GM12864 (cell line): Measurements from ENCODE around the gene RLF.
"Not testable (repeated sequence)": the region's sequence is repeated elsewhere in the genome, so short reads cannot be mapped to it uniquely, and the experiment has no call there.

Experiments
- DNase-seq: peaks from one replicate; pipeline ENCODE4 v3.0.0-alpha.2; 2011; ENCODE audit warnings: low read depth
- H3K4me3 ChIP-seq: 2 replicates; pipeline ENCODE4 v1.5.1; 2011; ENCODE audit warnings: mild to moderate bottlenecking, low read depth, low read length, control low read depth
- TF ChIP-seq, protein P1 (sequence below): IDR thresholded peaks from 2 replicates; pipeline ENCODE4 v1.5.1; 2011; ENCODE audit warnings: low read depth, mild to moderate bottlenecking, moderate library complexity, low read length, control low read depth, inconsistent platforms; ENCODE audit errors: missing control alignments

Gene RLF

DNA sequence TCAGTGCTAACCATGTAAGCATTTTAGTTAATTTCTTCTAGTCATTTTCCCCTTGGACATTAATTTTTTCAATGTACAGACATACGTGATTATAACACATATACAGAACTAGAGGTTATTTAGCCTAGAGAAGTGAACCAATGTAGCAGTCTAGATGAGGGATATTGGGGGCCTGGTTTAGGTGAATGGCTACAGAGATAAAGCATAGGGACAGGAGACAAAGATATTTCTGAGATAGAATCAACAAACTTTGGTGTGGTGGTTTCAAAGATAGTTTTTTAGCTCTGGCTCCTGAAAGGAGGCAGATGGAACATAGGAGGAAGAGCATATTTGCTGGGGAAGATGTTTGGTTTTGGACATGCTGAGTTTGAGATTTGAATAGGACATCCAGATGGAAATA, 23.0 kb downstream of the RLF start:
- H3K4me3 ChIP-seq, result no peak overlapping the region
- DNase-seq, result no peak
- TF ChIP-seq, protein P1, sequence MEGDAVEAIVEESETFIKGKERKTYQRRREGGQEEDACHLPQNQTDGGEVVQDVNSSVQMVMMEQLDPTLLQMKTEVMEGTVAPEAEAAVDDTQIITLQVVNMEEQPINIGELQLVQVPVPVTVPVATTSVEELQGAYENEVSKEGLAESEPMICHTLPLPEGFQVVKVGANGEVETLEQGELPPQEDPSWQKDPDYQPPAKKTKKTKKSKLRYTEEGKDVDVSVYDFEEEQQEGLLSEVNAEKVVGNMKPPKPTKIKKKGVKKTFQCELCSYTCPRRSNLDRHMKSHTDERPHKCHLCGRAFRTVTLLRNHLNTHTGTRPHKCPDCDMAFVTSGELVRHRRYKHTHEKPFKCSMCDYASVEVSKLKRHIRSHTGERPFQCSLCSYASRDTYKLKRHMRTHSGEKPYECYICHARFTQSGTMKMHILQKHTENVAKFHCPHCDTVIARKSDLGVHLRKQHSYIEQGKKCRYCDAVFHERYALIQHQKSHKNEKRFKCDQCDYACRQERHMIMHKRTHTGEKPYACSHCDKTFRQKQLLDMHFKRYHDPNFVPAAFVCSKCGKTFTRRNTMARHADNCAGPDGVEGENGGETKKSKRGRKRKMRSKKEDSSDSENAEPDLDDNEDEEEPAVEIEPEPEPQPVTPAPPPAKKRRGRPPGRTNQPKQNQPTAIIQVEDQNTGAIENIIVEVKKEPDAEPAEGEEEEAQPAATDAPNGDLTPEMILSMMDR, result no peak

- DNase-seq, result peak; percentile 88
- TF ChIP-seq, protein P1, result no peak
- H3K4me3 ChIP-seq, result peak overlapping the region; percentile 16; the same call in 1 of the 2 replicates
Observed at GRCh38 chr1:40185951-40186864, 25.0 kb downstream of the RLF start.

DNA sequence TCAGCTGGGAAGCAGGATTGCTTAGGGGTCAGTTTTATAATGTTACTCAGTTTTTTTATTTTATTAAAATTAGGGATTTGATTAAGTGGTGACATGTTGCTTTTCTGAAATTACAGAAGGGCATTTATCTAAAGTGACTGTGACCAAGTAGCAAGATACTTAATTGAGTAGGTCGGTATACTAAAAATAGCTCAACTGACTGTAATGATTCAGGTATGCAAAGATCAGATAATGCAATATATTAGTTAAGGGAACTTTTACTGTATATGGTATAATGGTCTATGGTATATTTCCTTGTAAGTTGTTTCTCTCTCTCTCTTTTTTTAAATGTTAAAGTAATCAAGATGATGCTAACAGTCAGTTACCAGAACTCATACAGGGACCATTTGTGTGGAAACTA, 26.2 kb downstream of the RLF start:
- DNase-seq, result no peak
- TF ChIP-seq, protein P1, result no peak
- H3K4me3 ChIP-seq, result no peak overlapping the region

GRCh38 chr1:40194639-40195038, 33.5 kb downstream of the RLF start:
- not testable (repeated sequence) for DNase-seq, H3K4me3 ChIP-seq

DNA sequence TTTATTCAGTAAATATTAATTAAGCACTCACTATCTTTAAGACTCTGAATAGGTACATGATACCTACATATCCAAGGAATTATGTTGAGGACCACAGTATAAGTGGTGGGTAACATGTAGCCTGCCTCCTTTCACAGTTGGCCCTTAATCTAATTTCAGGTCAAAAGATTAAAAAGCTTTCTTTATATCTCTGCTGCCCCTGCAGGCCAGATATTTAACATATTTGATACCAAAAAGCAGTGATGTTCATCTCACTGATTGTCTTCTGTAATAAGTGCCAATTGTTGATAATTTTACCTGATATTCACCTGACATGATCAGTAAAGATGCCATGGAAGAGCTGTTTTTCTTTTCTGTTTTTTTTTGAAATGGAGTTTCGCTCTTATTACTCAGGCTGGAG, 36.5 kb downstream of the RLF start:
- TF ChIP-seq, protein P1, result no peak
- DNase-seq, result no peak

DNA sequence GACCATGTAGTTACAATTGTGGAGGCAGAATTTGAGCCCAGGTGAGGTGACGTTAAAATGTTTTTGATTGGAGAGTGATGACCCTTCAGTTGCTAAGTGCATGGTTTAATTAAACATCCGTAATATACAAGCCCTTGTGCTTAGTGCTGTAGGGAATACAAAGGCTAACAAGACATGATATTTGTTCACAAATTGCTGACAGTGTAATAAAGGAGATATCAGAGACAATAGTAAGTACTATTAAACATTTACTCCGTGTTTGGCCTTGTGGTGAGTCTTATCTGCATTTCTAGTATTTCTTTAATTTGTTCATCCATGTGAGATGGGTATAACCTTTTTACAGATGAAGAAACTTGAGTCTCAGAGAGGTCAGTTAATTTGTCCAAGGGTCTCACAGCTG, 37.9 kb downstream of the RLF start:
- no peak overlapping the region for H3K4me3 ChIP-seq
- DNase-seq, result no peak
- TF ChIP-seq, protein P1, result no peak

More for the DNA sequence above, 36.5 kb downstream of the RLF start:
- H3K4me3 ChIP-seq, result no peak overlapping the region

DNA sequence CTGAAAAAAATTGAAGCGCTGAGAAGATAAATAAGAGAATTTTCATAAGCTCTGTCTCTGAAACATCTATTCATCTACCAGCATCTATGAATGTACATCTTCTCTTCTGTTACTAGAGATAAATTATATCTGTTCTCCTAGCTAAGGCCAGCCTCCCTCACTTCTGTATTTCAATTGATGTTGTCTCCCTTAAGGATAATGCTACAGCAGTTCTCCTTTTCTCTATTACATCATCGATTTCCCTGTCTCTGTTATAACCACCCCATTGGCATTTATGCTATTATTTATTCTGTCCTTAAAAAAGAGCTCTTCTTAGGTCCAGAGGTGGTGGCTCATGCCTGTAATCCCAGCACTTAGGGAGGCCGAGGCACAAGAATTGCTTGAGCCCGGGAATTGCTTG, 43.7 kb downstream of the RLF start:
- TF ChIP-seq, protein P1, result no peak
- no peak overlapping the region for H3K4me3 ChIP-seq
- DNase-seq, result no peak
